ENCODE data around the gene DSE.
A peak's percentile ranks its signal among the peaks of the same experiment; 100 is the strongest.

Gene DSE

DNA sequence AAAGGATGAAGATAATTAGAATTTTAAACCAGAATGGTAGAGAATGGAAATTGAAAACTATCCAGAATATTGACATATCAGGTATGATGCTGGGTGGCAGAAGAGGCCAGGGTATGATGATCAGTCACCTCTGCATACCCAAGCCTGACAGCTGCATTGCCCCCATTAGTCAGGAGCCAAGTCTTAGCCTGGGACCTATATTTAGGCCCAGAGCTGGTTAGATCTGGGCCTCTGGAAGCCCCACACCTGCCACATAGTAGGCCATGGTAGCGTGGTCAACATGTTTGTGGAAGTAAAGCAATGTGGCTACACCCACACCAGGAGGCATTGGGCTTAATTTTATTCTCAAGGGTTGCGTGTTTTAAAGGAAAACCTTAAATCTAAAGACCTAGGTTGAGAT, 58.4 kb downstream of the DSE start:
- H3K36me3 ChIP-seq (ENCODE audit: insufficient read depth, low read length), result peaks cover 23% of the 10 kb centered on the region
- no peak overlapping the region for H2AFZ ChIP-seq (ENCODE audit: low read length, unreplicated experiment)
- H3K79me2 ChIP-seq (ENCODE audit: control insufficient read depth, insufficient read depth, low read length, unreplicated experiment), result peaks cover 12% of the 10 kb centered on the region
- no peak overlapping the region for H3K4me3 ChIP-seq (ENCODE audit: low read depth, low read length)
- H3K27ac ChIP-seq (ENCODE audit: low read depth, low read length), result no peak overlapping the region
- no peaks in the 10 kb centered on the region for H3K27me3 ChIP-seq (ENCODE audit: insufficient read depth, low read length)
- H3K4me1 ChIP-seq (ENCODE audit: control insufficient read depth, insufficient read depth, low read length, unreplicated experiment), result peaks cover 4% of the 10 kb centered on the region

DNA sequence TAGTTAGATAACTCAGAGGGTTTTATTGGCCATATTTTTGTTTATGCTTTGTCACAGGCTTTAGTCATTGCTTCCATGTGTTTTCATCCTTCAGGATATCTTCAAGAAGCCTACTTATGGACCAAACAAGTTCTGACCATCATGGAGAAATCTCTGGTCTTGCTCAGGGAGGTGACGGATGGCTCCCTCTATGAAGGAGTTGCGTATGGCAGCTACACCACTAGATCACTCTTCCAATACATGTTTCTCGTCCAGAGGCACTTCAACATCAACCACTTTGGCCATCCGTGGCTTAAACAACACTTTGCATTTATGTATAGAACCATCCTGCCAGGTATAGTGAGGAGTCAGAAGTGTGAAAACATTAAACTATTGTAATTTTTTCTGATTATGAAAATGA, 60.1 kb downstream of the DSE start:
- H3K79me2 ChIP-seq (ENCODE audit: control insufficient read depth, insufficient read depth, low read length, unreplicated experiment), result peaks cover 4% of the 10 kb centered on the region
- peaks cover 31% of the 10 kb centered on the region for H3K36me3 ChIP-seq (ENCODE audit: insufficient read depth, low read length)
- no peaks in the 10 kb centered on the region for H3K4me1 ChIP-seq (ENCODE audit: control insufficient read depth, insufficient read depth, low read length, unreplicated experiment)
- H2AFZ ChIP-seq (ENCODE audit: low read length, unreplicated experiment), result no peak overlapping the region
- no peak overlapping the region for H3K27ac ChIP-seq (ENCODE audit: low read depth, low read length)
- no peaks in the 10 kb centered on the region for H3K27me3 ChIP-seq (ENCODE audit: insufficient read depth, low read length)
- H3K4me3 ChIP-seq (ENCODE audit: low read depth, low read length), result no peak overlapping the region

DNA sequence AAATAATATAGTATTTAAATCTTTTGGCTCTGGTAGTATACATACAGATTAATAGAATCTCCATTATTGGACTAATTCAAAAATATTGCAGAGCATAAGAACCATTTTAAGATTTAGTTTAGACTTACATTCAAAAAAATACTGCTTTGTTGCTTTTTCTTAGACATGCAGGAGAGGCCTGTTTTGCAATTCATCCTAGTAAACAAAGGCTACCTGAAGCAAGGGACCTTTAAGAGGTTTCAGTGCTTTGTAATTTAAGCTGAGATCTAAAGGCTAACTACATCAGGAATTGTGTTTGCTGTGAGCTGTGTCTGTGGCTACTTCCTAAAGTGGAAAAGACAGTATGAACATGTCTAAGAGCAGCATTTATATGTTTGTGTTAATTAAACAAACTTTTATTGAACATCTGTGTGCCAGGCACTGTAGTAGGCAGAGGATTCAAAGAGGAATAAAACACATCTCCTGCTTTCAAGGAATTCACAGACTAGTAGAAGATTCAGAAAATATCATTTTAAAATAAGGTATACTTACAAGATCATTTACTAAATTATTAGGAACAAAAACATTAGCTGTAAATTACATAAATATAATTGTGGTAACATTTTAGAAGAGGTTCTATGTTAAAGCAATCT, 61.3 kb downstream of the DSE start:
- Histone ChIP-seq H3K36me3 (ENCODE audit: insufficient read depth, low read length) (peaks cover 25% of the 10 kb centered on the region), H3K27me3 (ENCODE audit: insufficient read depth, low read length) (no peaks in the 10 kb centered on the region), H3K4me1 (ENCODE audit: control insufficient read depth, insufficient read depth, low read length, unreplicated experiment) (no peaks in the 10 kb centered on the region), H3K27ac (ENCODE audit: low read depth, low read length) (no peak overlapping the region), H3K79me2 (ENCODE audit: control insufficient read depth, insufficient read depth, low read length, unreplicated experiment) (no peaks in the 10 kb centered on the region), H2AFZ (ENCODE audit: low read length, unreplicated experiment) (no peak overlapping the region), H3K4me3 (ENCODE audit: low read depth, low read length) (no peak overlapping the region)

DNA sequence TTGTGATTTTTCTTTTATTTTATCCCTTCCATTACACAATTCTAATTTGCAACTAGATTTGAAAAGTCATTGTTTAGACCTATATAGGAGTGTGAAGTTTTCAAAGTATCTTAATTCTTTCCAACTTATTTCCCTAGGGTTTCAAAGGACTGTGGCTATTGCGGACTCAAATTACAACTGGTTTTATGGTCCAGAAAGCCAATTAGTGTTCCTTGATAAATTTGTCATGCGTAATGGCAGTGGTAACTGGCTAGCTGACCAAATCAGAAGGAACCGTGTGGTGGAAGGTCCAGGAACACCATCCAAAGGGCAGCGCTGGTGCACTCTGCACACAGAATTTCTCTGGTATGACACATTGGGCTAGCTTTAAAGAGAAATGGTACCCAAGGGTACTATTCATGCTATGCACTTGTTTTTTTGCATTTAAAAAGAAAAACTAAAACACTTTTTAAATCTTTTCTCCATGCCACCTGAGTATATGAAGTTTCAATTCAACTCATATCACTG, 62.5 kb downstream of the DSE start:
- no peak overlapping the region for H3K27ac ChIP-seq (ENCODE audit: low read depth, low read length)
- H3K4me3 ChIP-seq (ENCODE audit: low read depth, low read length), result no peak overlapping the region
- no peaks in the 10 kb centered on the region for H3K27me3 ChIP-seq (ENCODE audit: insufficient read depth, low read length)
- H3K4me1 ChIP-seq (ENCODE audit: control insufficient read depth, insufficient read depth, low read length, unreplicated experiment), result peaks cover 5% of the 10 kb centered on the region
- peaks cover 19% of the 10 kb centered on the region for H3K36me3 ChIP-seq (ENCODE audit: insufficient read depth, low read length)
- no peaks in the 10 kb centered on the region for H3K79me2 ChIP-seq (ENCODE audit: control insufficient read depth, insufficient read depth, low read length, unreplicated experiment)
- no peak overlapping the region for H2AFZ ChIP-seq (ENCODE audit: low read length, unreplicated experiment)

DNA sequence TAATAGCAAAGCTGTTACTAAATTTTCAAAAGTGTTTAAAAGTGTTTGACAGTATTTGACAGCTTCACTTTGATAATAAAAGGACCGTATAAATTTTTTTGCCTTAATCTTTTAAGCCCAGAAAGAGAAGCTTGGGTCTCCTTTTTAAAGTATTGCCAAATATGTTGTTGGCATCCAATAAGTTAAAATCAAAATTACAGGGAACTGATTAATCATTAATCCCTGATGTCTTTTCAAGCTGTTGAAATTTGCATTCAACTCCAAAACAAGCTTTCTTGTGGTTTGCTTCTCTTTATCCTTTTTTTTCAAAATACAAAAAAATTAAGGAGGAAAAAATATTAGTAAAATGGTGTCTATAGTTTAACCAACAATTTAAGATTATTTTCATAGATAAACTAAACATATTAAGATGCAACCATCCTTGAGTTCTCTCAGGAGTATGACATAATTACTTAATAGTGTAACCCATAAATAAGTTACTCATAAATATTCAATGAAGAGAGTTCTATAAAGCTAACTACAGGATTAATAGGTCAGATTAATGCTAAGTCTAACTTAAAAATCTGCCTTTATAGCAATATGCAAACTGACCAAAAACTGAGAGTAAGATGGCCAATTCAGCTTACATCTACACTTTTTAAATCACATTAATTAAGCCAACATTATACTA, 63.4 kb downstream of the DSE start:
- H3K36me3 ChIP-seq (ENCODE audit: insufficient read depth, low read length), result peaks cover 19% of the 10 kb centered on the region

DNA sequence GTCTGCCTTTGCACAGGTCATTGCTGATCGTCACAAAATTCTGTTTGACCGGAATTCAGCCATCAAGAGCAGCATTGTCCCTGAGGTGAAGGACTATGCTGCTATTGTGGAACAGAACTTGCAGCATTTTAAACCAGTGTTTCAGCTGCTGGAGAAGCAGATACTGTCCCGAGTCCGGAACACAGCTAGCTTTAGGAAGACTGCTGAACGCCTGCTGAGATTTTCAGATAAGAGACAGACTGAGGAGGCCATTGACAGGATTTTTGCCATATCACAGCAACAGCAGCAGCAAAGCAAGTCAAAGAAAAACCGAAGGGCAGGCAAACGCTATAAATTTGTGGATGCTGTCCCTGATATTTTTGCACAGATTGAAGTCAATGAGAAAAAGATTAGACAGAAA, 65.8 kb downstream of the DSE start:
- H3K27me3 ChIP-seq (ENCODE audit: insufficient read depth, low read length), result no peaks in the 10 kb centered on the region
- H2AFZ ChIP-seq (ENCODE audit: low read length, unreplicated experiment), result no peak overlapping the region
- H3K4me3 ChIP-seq (ENCODE audit: low read depth, low read length), result no peak overlapping the region
- no peaks in the 10 kb centered on the region for H3K79me2 ChIP-seq (ENCODE audit: control insufficient read depth, insufficient read depth, low read length, unreplicated experiment)
- H3K27ac ChIP-seq (ENCODE audit: low read depth, low read length), result no peak overlapping the region
- H3K4me1 ChIP-seq (ENCODE audit: control insufficient read depth, insufficient read depth, low read length, unreplicated experiment), result peaks cover 20% of the 10 kb centered on the region
- peaks cover 15% of the 10 kb centered on the region for H3K36me3 ChIP-seq (ENCODE audit: insufficient read depth, low read length)

More for the DNA sequence above, 63.4 kb downstream of the DSE start:
- Histone ChIP-seq H2AFZ (ENCODE audit: low read length, unreplicated experiment) (no peak overlapping the region), H3K27me3 (ENCODE audit: insufficient read depth, low read length) (no peaks in the 10 kb centered on the region), H3K4me1 (ENCODE audit: control insufficient read depth, insufficient read depth, low read length, unreplicated experiment) (peaks cover 14% of the 10 kb centered on the region), H3K4me3 (ENCODE audit: low read depth, low read length) (no peak overlapping the region), H3K27ac (ENCODE audit: low read depth, low read length) (no peak overlapping the region), H3K79me2 (ENCODE audit: control insufficient read depth, insufficient read depth, low read length, unreplicated experiment) (no peaks in the 10 kb centered on the region)

DNA sequence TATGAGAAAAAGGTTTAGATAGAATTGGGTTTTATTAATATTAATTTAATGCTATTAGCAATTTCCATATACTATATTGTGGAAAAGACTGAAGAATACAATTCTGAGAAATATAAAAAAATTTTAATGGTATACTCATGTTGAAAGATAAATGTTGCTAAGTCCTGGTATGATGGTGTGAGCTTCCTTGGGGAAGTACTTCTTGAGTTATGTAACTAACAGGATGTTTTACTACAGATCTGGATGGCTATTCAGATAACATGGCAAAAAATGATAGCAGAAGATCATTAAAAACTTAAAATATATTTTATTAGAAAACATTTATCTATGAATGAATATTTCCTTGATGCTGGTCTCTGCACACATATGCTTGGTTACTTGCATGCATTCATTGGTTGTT, 66.9 kb downstream of the DSE start:
- H3K79me2 ChIP-seq (ENCODE audit: control insufficient read depth, insufficient read depth, low read length, unreplicated experiment), result no peaks in the 10 kb centered on the region
- H3K27ac ChIP-seq (ENCODE audit: low read depth, low read length), result no peak overlapping the region
- peaks cover 14% of the 10 kb centered on the region for H3K36me3 ChIP-seq (ENCODE audit: insufficient read depth, low read length)
- H3K4me1 ChIP-seq (ENCODE audit: control insufficient read depth, insufficient read depth, low read length, unreplicated experiment), result peaks cover 20% of the 10 kb centered on the region
- no peak overlapping the region for H3K4me3 ChIP-seq (ENCODE audit: low read depth, low read length)
- no peaks in the 10 kb centered on the region for H3K27me3 ChIP-seq (ENCODE audit: insufficient read depth, low read length)
- no peak overlapping the region for H2AFZ ChIP-seq (ENCODE audit: low read length, unreplicated experiment)

DNA sequence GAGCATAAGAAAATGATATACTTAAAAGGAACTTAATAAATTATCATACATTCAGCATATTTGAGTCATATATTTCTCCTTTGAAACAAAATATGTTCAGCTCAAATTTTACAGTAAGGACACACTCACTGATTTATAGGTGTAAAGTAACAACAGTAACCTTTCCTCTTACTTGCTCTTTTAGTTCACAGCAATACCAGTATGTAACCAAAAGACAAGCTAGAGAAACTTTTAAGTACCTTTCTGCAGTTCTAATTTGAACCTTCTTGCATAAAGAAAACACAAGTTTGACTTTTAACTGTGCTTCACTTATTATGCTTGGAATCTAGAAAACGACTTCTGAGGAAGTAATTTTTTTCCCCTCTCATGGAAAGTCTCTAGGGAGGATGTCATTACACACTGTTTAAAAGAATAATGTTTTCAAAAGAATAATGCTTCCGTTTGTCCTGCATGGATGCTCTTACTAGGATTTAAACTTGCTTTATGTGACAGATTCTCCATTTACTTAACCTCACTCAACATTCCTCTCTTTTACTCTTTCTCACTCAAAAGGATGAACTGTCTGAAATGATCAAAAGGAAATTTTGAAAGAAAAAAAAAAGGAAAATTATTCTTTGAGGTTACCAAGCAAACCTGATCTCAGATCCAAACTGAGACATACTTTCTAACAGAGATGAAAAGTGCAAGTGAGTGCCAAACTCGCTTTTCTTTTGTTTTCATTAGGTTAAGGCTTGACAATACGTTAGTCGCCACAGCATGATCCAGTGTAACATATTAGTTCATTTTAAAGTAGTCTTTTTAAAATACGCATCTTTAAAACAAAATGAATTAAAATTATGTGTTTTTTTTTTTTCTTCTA, 68.1 kb downstream of the DSE start:
- peaks cover 28% of the 10 kb centered on the region for H3K4me1 ChIP-seq (ENCODE audit: control insufficient read depth, insufficient read depth, low read length, unreplicated experiment)
- no peaks in the 10 kb centered on the region for H3K79me2 ChIP-seq (ENCODE audit: control insufficient read depth, insufficient read depth, low read length, unreplicated experiment)
- H3K36me3 ChIP-seq (ENCODE audit: insufficient read depth, low read length), result peaks cover 8% of the 10 kb centered on the region
- peak overlapping the region; percentile 46 for H3K4me3 ChIP-seq (ENCODE audit: low read depth, low read length)
- H3K27me3 ChIP-seq (ENCODE audit: insufficient read depth, low read length), result no peaks in the 10 kb centered on the region
- H2AFZ ChIP-seq (ENCODE audit: low read length, unreplicated experiment), result no peak overlapping the region
- peak overlapping the region; percentile 51 for H3K27ac ChIP-seq (ENCODE audit: low read depth, low read length)

DNA sequence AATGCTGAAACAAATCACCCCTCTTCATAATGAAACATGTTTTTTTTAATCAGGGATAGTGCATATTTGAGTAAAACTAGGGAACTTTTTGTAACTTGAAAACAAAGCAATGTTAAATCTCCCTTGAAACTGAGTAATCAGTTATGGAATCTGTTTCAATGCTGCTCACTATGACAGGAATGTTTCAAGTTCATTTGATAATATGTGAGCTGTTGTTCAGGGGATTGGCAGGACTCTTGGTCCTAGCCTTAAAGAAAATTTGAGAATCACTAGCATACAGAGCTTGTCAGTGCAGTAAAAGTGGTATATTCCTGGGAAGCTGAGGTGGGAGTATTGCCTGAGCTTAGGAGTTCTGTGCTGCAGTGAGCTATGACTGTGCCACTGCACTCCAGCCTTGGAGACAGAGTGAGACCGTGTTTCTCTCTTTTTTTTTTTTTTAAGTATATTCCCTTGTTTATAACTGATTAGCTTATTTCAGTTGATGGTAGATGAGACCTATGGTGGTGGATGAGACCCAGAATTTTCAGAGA, 68.8 kb downstream of the DSE start:
- Histone ChIP-seq H3K79me2 (ENCODE audit: control insufficient read depth, insufficient read depth, low read length, unreplicated experiment) (no peaks in the 10 kb centered on the region), H2AFZ (ENCODE audit: low read length, unreplicated experiment) (no peak overlapping the region), H3K4me3 (ENCODE audit: low read depth, low read length) (peak overlapping the region; percentile 46), H3K27ac (ENCODE audit: low read depth, low read length) (peak overlapping the region; percentile 51), H3K4me1 (ENCODE audit: control insufficient read depth, insufficient read depth, low read length, unreplicated experiment) (peaks cover 30% of the 10 kb centered on the region), H3K36me3 (ENCODE audit: insufficient read depth, low read length) (peaks cover 7% of the 10 kb centered on the region), H3K27me3 (ENCODE audit: insufficient read depth, low read length) (no peaks in the 10 kb centered on the region)

DNA sequence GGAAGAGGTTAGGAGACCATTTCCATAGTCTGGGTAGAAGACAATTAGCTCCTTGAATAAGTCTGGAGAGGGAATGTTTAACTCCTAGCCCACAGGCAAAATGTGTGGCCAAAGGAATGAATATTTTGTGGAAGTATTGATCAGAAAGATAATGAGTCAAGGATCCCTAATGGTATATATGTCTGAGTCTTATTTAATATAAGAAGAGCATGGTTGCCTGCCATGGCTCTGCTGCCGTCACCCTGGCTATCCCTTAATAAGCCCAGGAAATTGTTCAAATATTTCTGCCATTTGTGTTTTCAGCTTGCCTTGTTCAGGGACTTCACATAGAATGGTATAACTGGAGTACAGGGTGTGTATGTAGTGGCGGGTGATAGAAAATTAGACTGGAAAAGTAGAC, 72.4 kb downstream of the DSE start:
- Histone ChIP-seq H3K4me3 (ENCODE audit: low read depth, low read length) (no peak overlapping the region), H3K36me3 (ENCODE audit: insufficient read depth, low read length) (no peaks in the 10 kb centered on the region), H3K79me2 (ENCODE audit: control insufficient read depth, insufficient read depth, low read length, unreplicated experiment) (no peaks in the 10 kb centered on the region), H2AFZ (ENCODE audit: low read length, unreplicated experiment) (no peak overlapping the region), H3K27ac (ENCODE audit: low read depth, low read length) (no peak overlapping the region), H3K27me3 (ENCODE audit: insufficient read depth, low read length) (no peaks in the 10 kb centered on the region), H3K4me1 (ENCODE audit: control insufficient read depth, insufficient read depth, low read length, unreplicated experiment) (peaks cover 46% of the 10 kb centered on the region)

All from ACC112 (cell line).